Type B pancreatic cell (in vitro differentiated cells): ENCODE results near the gene ACAD9. TPM values are rescaled to one million over a fixed set of nuclear protein-coding genes. Genes with fewer than 3 reads are reported as not detected.
"Not testable (repeated sequence)": the region's sequence is repeated elsewhere in the genome, so short reads cannot be mapped to it uniquely, and the experiment has no call there.

ENCODE experiments used
- DNase-seq: peaks from one replicate; pipeline ENCODE4 v3.0.0; 2021; ENCODE audit warnings: mixed read lengths; ENCODE audit not compliant: unreplicated experiment; ENCODE audit errors: extremely low spot score
- H3K27ac Mint-ChIP-seq: 2 replicates; pipeline ENCODE4 v1.8.0; 2021; ENCODE audit warnings: mild to moderate bottlenecking, mixed read lengths
- H3K27me3 Mint-ChIP-seq: 2 replicates; pipeline ENCODE4 v1.8.0; 2021; ENCODE audit warnings: mixed read lengths
- H3K36me3 Mint-ChIP-seq: 2 replicates; pipeline ENCODE4 v1.8.0; 2021; ENCODE audit warnings: mixed read lengths
- H3K4me1 Mint-ChIP-seq: one replicate; pipeline ENCODE4 v1.8.0; 2021; ENCODE audit warnings: mixed read lengths; ENCODE audit not compliant: unreplicated experiment
- H3K4me3 Mint-ChIP-seq: 2 replicates; pipeline ENCODE4 v1.8.0; 2021; ENCODE audit warnings: mild to moderate bottlenecking, mixed read lengths
- H3K9me3 Mint-ChIP-seq: 2 replicates; pipeline ENCODE4 v1.8.0; 2021; ENCODE audit warnings: mixed read lengths
- total RNA-seq: library from RNA; stranded (reverse); gene quantifications from 2 replicates; pipeline ENCODE4 v1.2.1, GENCODE V29; 2021; ENCODE audit warnings: low replicate concordance
- TF ChIP-seq, protein P1 (sequence below): fragments of 200-600 bp; sonication (generic); conservative IDR thresholded peaks from 2 replicates; pipeline ENCODE4 v1.5.0; 2021; ENCODE audit warnings: antibody characterized with exemption, mild to moderate bottlenecking

ACAD9 gene
- total RNA-seq, 1 donor from 2014 or later = 56.1 TPM

DNA sequence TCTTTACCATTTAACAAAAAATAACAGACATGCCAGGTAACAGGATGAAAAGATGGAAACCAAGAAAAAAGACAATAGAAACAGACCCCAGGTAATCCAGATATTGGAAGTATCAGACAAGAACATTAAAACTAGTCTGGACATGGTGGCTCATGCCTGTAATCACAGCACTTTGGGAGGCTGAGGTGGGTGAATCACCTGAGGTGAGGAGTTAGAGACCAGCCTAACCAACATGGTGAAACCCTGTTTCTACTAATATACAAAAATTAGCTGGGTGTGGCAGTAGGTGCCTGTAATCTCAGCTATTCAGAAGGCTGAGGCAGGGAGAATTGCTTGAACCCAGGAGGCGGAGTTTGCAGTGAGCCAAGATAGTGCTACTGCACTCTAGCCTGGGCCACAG is 40.6 kb downstream of the ACAD9 start:
- DNase-seq = no peak
- Mint-ChIP-seq H3K27me3 (no peaks in the 10 kb centered on the region), H3K27ac (no peak overlapping the region), H3K36me3 (peaks cover 41% of the 10 kb centered on the region), H3K9me3 (peaks cover 23% of the 10 kb centered on the region), H3K4me3 (no peak overlapping the region), H3K4me1 (no peaks in the 10 kb centered on the region)
- TF ChIP-seq, protein P1, sequence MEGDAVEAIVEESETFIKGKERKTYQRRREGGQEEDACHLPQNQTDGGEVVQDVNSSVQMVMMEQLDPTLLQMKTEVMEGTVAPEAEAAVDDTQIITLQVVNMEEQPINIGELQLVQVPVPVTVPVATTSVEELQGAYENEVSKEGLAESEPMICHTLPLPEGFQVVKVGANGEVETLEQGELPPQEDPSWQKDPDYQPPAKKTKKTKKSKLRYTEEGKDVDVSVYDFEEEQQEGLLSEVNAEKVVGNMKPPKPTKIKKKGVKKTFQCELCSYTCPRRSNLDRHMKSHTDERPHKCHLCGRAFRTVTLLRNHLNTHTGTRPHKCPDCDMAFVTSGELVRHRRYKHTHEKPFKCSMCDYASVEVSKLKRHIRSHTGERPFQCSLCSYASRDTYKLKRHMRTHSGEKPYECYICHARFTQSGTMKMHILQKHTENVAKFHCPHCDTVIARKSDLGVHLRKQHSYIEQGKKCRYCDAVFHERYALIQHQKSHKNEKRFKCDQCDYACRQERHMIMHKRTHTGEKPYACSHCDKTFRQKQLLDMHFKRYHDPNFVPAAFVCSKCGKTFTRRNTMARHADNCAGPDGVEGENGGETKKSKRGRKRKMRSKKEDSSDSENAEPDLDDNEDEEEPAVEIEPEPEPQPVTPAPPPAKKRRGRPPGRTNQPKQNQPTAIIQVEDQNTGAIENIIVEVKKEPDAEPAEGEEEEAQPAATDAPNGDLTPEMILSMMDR = no peak

DNA sequence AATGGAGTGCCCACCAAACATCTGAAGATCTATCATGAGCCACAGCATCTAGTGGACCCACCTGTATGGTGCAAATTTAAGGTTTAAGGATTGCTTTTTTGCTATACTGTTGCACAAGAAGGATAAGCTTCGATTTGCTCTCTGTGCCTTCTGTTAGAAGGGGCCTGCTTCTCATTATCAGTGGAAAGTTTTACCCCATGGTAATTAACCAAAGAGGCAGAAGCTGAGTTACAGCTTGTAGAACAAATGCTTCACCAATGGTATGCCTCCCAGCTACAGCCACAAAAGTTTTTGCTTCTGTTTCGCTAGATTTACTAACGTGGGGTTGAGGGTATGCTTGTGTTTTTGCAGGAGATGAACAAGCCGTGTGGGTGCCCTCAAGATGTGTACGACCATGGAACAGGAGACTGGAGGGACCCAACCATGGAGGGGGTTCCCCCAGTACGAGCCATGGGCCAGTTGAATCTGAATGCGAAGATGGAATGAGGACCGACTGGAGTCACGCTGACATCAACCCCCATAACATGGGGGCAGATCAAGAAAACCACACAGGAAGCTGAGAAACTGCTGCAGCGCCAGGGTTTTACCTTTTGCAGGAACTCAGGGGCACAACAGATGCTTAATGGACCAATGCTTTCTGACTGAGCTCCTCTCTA is 43.5 kb downstream of the ACAD9 start:
- Mint-ChIP-seq H3K27ac (no peak overlapping the region), H3K36me3 (peaks cover 36% of the 10 kb centered on the region), H3K9me3 (peaks cover 31% of the 10 kb centered on the region), H3K27me3 (no peaks in the 10 kb centered on the region), H3K4me1 (no peaks in the 10 kb centered on the region), H3K4me3 (no peak overlapping the region)
- TF ChIP-seq, protein P1 = no peak
- no peak for DNase-seq

DNA sequence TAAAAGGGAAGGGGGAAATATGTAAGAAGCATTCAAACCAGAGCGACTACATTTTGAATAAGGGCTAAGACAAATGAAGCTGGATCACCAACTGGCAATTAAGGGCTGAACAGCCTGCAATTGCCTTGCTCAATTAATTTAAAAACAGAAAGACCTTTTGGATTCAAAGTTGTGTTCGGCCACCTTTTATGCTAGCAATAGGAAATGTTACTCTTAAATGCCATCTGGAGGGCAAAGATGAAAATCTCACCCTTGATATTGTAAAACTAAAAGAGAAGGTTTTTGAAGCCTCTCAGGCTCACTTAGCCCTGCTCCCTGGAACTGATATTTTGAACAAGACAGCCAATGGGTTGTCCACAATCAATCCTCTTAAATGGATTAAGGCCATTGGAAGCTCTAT is 44.2 kb downstream of the ACAD9 start:
- no peak overlapping the region for H3K27ac Mint-ChIP-seq
- H3K4me1 Mint-ChIP-seq = no peaks in the 10 kb centered on the region
- TF ChIP-seq, protein P1 = no peak
- no peak for DNase-seq
- H3K4me3 Mint-ChIP-seq = no peak overlapping the region
- H3K27me3 Mint-ChIP-seq = no peaks in the 10 kb centered on the region
- H3K36me3 Mint-ChIP-seq = peaks cover 34% of the 10 kb centered on the region
- H3K9me3 Mint-ChIP-seq = peaks cover 31% of the 10 kb centered on the region

DNA sequence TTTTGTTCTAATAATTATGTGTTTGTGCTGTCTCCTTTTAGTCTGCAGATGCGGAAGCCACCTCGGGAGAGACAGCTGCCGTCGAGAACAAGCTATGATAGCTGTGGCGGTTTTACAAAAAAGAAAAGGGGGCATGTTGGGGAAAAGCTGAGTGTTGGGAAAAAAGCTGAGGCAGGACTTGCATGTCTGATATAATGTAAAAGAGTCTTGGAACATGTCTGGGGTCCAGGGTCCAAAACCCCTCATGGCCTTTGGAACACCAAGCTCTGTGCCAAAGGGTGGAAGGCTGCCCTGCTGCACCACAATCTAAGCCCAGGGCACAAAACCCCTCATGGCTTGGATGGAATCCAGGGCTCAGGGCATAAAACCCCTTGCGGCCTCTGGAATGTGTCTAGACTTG is 44.6 kb downstream of the ACAD9 start:
- DNase-seq, H3K27ac Mint-ChIP-seq, H3K27me3 Mint-ChIP-seq, H3K4me3 Mint-ChIP-seq, H3K4me1 Mint-ChIP-seq: not testable (repeated sequence)
- H3K36me3 Mint-ChIP-seq = peaks cover 31% of the 10 kb centered on the region
- peaks cover 31% of the 10 kb centered on the region for H3K9me3 Mint-ChIP-seq

DNA sequence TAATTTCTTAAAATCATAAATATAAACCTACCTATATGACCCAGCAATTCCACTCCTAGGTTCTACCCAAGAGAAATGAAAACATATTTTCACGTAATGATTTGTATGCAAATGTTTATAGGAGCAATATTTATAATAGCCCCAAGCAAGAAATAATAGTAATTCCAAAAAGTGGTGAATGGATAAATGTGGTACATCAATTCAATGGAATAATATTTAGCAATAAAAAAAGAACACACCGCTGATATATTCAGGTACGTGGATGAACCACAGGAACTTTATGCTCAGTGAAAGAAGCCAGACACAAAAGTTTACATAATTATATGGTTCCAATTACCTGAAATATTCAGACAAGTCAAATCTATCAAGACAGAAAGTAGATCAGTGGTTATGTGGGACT is 49.9 kb downstream of the ACAD9 start:
- H3K4me3 Mint-ChIP-seq = no peak overlapping the region
- H3K36me3 Mint-ChIP-seq = peaks cover 11% of the 10 kb centered on the region
- no peak for DNase-seq
- H3K27ac Mint-ChIP-seq = no peak overlapping the region
- peaks cover 17% of the 10 kb centered on the region for H3K9me3 Mint-ChIP-seq
- TF ChIP-seq, protein P1 = no peak
- no peaks in the 10 kb centered on the region for H3K4me1 Mint-ChIP-seq
- peaks cover 12% of the 10 kb centered on the region for H3K27me3 Mint-ChIP-seq

DNA sequence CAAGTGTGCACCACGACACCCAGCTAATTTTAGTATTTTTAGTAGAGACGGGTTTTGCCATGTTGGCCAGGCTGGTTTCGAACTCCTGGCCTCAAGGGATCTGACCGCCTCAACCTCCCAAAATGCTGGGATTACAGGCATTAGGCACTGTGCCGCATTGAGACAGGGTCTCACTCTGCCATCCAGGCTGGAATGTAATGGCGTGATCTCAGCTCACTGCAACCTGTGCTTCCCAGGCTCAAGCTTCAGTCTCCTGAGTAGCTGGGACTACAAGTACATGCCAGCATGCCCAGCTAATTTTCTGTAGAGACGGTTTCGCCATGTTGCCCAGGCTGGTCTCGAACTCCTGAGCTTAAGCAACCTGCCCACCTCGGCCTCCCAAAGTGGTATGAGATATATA is 51.6 kb downstream of the ACAD9 start:
- H3K27me3 Mint-ChIP-seq = peaks cover 12% of the 10 kb centered on the region
- no peak for DNase-seq
- H3K4me3 Mint-ChIP-seq = no peak overlapping the region
- TF ChIP-seq, protein P1 = no peak
- H3K27ac Mint-ChIP-seq = no peak overlapping the region
- no peaks in the 10 kb centered on the region for H3K36me3 Mint-ChIP-seq
- H3K9me3 Mint-ChIP-seq = peaks cover 9% of the 10 kb centered on the region
- no peaks in the 10 kb centered on the region for H3K4me1 Mint-ChIP-seq
